Germinal center (tissue), 1 donor: ENCODE data around the gene EIF3I.
A peak's percentile ranks its signal among the peaks of the same experiment; 100 is the strongest.

ENCODE experiments used
- DNase-seq: peaks from one replicate; pipeline ENCODE4 v3.0.0; 2012; ENCODE audit warnings: mixed read lengths, low spot score

EIF3I gene

GRCh38 chr1:32221980-32222755 lies at the start of gene EIF3I, which contains the start of gene TMEM234:
Gene EIF3I, plus strand, starts transcription at chr1:32222407. Its CDS starts 35 bp downstream, at chr1:32222442.
Gene TMEM234, minus strand, starts transcription at chr1:32222353. Its CDS starts 31 bp downstream, at chr1:32222322.
- DNase-seq: peak; percentile 92

- no peak for DNase-seq
Measured at GRCh38 chr1:32172621-32173245, 49.5 kb upstream of the EIF3I start.

- DNase-seq: no peak
Measured at GRCh38 chr1:32178380-32179192, 43.6 kb upstream of the EIF3I start.

GRCh38 chr1:32179193-32179442 lies 43.1 kb upstream of the EIF3I start:
- peak; percentile 18 for DNase-seq

GRCh38 chr1:32179443-32180185 lies 42.6 kb upstream of the EIF3I start, which contains the start of gene TXLNA:
Gene TXLNA, plus strand, starts transcription at chr1:32179675. Its CDS starts 671 bp downstream, at chr1:32180346.
- DNase-seq: peak; percentile 97

GRCh38 chr1:32180186-32181060 lies 41.8 kb upstream of the EIF3I start:
- DNase-seq: peak; percentile 51

- DNase-seq: no peak
Measured at GRCh38 chr1:32181065-32181464, 41.1 kb upstream of the EIF3I start.

- DNase-seq: no peak
Measured at GRCh38 chr1:32181563-32181962, 40.6 kb upstream of the EIF3I start.

GRCh38 chr1:32182060-32182459 lies 40.1 kb upstream of the EIF3I start:
- no peak for DNase-seq

- DNase-seq: no peak
Measured at GRCh38 chr1:32184650-32185049, 37.6 kb upstream of the EIF3I start.

- DNase-seq: no peak
Measured at GRCh38 chr1:32186077-32186476, 36.1 kb upstream of the EIF3I start.

GRCh38 chr1:32186491-32186890 lies 35.7 kb upstream of the EIF3I start:
- DNase-seq: no peak

- DNase-seq: no peak
Measured at GRCh38 chr1:32187850-32188249, 34.4 kb upstream of the EIF3I start.

- DNase-seq: no peak
Measured at GRCh38 chr1:32192220-32192948, 29.8 kb upstream of the EIF3I start.

- DNase-seq: no peak
Measured at GRCh38 chr1:32194984-32195383, 27.2 kb upstream of the EIF3I start.

GRCh38 chr1:32195531-32195930 lies 26.7 kb upstream of the EIF3I start:
- no peak for DNase-seq

- no peak for DNase-seq
Measured at GRCh38 chr1:32195972-32196823, 26.0 kb upstream of the EIF3I start.

- DNase-seq: no peak
Measured at GRCh38 chr1:32197074-32197473, 25.1 kb upstream of the EIF3I start.

- DNase-seq: no peak
Measured at GRCh38 chr1:32197837-32198236, 24.4 kb upstream of the EIF3I start.
